Calu3 (cell line): ENCODE measurements around the gene LRCH2. TPM values are rescaled to one million over a fixed set of nuclear protein-coding genes. Genes with fewer than 3 reads are reported as not detected.

Experiments
- BruUV-seq: library from RNA; stranded (reverse); fragments of 400-500 nt; replicated peaks from 2 replicates; lab custom pipeline; 2021; lab: Mats Ljungman, UMichigan
- CTCF ChIA-PET: fragments of 300-600 bp; sonication (Branson Sonifier 250); formaldehyde crosslinking; loops from one replicate; lab custom pipeline; 2022; ENCODE audit warnings: antibody characterized with exemption; lab: Charles Lee
- DNase-seq: peaks from one replicate; pipeline ENCODE4 v3.0.0; 2022
- H3K27ac Mint-ChIP-seq: one replicate; pipeline ENCODE4 v1.8.0; 2022; ENCODE audit warnings: mixed read lengths; ENCODE audit not compliant: unreplicated experiment
- H3K27me3 Mint-ChIP-seq: one replicate; pipeline ENCODE4 v1.8.0; 2022; ENCODE audit warnings: mixed read lengths; ENCODE audit not compliant: unreplicated experiment
- H3K36me3 Mint-ChIP-seq: one replicate; pipeline ENCODE4 v1.8.0; 2022; ENCODE audit warnings: mild to moderate bottlenecking, moderate library complexity, mixed read lengths; ENCODE audit not compliant: insufficient read depth, unreplicated experiment
- H3K4me1 Mint-ChIP-seq: one replicate; pipeline ENCODE4 v1.8.0; 2022; ENCODE audit warnings: mild to moderate bottlenecking, low read depth, mixed read lengths; ENCODE audit not compliant: unreplicated experiment
- H3K4me3 Mint-ChIP-seq: one replicate; pipeline ENCODE4 v1.8.0; 2022; ENCODE audit warnings: mild to moderate bottlenecking, low read depth, moderate library complexity, mixed read lengths; ENCODE audit not compliant: unreplicated experiment
- H3K9me3 Mint-ChIP-seq: one replicate; pipeline ENCODE4 v1.8.0; 2022; ENCODE audit warnings: low read depth, mixed read lengths; ENCODE audit not compliant: unreplicated experiment
- CTCF ChIP-seq: fragments of 200-600 bp; IDR thresholded peaks from one replicate; pipeline ENCODE4 v1.8.0; 2022; ENCODE audit warnings: antibody characterized with exemption; ENCODE audit not compliant: unreplicated experiment
- intact Hi-C: fragments of 100-400 bp; cut with micrococcal nuclease; formaldehyde crosslinking; loops from one replicate; pipeline ENCODE4 v1.10.0; 2022; ENCODE audit not compliant: unreplicated experiment
- total RNA-seq: library from RNA; stranded (reverse); gene quantifications from 2 replicates; pipeline ENCODE4 v1.2.3, GENCODE V29; 2022

The LRCH2 gene
- total RNA-seq, 1 experiment from 2014 or later: not detected

- no peaks in the 10 kb centered on the region for H3K4me1 Mint-ChIP-seq
- no TSS peak for BruUV-seq
- DNase-seq: no peak
- peaks cover 4% of the 10 kb centered on the region for H3K9me3 Mint-ChIP-seq
- CTCF ChIA-PET: no interaction called here
- no peak overlapping the region for H3K4me3 Mint-ChIP-seq
- no peaks in the 10 kb centered on the region for H3K27me3 Mint-ChIP-seq
- no peak overlapping the region for H3K27ac Mint-ChIP-seq
- intact Hi-C loops: no loop called here
- no peak for TF ChIP-seq CTCF
- no peaks in the 10 kb centered on the region for H3K36me3 Mint-ChIP-seq
Observed at GRCh38 chrX:115067812-115068211, 166.1 kb downstream of the LRCH2 start.

- CTCF ChIA-PET: no interaction called here
- Mint-ChIP-seq H3K36me3 (no peaks in the 10 kb centered on the region), H3K27ac (no peak overlapping the region), H3K4me1 (no peaks in the 10 kb centered on the region), H3K4me3 (no peak overlapping the region), H3K9me3 (peaks cover 2% of the 10 kb centered on the region), H3K27me3 (no peaks in the 10 kb centered on the region)
- TF ChIP-seq CTCF: no peak
- no TSS peak for BruUV-seq
- DNase-seq: no peak
- intact Hi-C loops: no loop called here
Observed at GRCh38 chrX:115065304-115065703, 168.6 kb downstream of the LRCH2 start.

Other genes starting within 250 kb of the LRCH2 start
- gene IL13RA2, start 216.5 kb downstream of the LRCH2 start, total RNA-seq: not detected in 2 replicates
- gene RBMXL3, start 44.7 kb downstream of the LRCH2 start, total RNA-seq: not detected in 2 replicates
- gene LUZP4, start 55.6 kb upstream of the LRCH2 start, total RNA-seq: not detected in 2 replicates